Testis (tissue), 3 donors: ENCODE results near the gene IL1RAP. TPM values are rescaled to one million over a fixed set of nuclear protein-coding genes. Genes with fewer than 3 reads are reported as not detected.

Experiments
- DNase-seq: peaks from one replicate; pipeline ENCODE4 v3.0.0-alpha.2; 2019
- H3K27ac ChIP-seq, 2 donors: fragments of 200-600 bp; sonication (generic); one replicate each; pipeline ENCODE4 v1.5.1; 2019
- H3K27me3 ChIP-seq: fragments of 200-600 bp; sonication (generic); one replicate; pipeline ENCODE4 v1.5.1; 2019
- H3K36me3 ChIP-seq: fragments of 200-600 bp; sonication (generic); one replicate; pipeline ENCODE4 v1.5.1; 2017; ENCODE audit warnings: low read depth; ENCODE audit errors: missing control alignments
- H3K4me1 ChIP-seq: fragments of 200-600 bp; sonication (generic); one replicate; pipeline ENCODE4 v1.5.1; 2019
- H3K4me3 ChIP-seq, 2 donors: fragments of 200-600 bp; sonication (generic); one replicate each; pipeline ENCODE4 v1.5.1; 2017 to 2019
- H3K9me3 ChIP-seq: fragments of 200-600 bp; sonication (generic); one replicate; pipeline ENCODE4 v1.5.1; 2017
- CTCF ChIP-seq, 3 experiments: fragments of 450-650 bp in 2 of 3; fragments of 200-600 bp in 1 of 3; sonication (generic) in 1 of 3; IDR thresholded peaks; one replicate each; pipeline ENCODE4 v1.5.1; 2016 to 2019; ENCODE audit warnings: antibody characterized with exemption in 3 of 3, mild to moderate bottlenecking in 2 of 3, moderate library complexity in 1 of 3
- POLR2A ChIP-seq: fragments of 450-650 bp; IDR thresholded peaks from one replicate; pipeline ENCODE4 v1.6.1; 2017; ENCODE audit warnings: antibody characterized with exemption, mild to moderate bottlenecking, moderate library complexity
- WGBS, 2 donors: methylation state at CpG; one replicate each; pipeline ENCODE4 v1.1.5; 2018; 5-methylcytosine and 5-hydroxymethylcytosine counted together
- intact Hi-C: fragments of 100-400 bp; cut with DNase I; formaldehyde crosslinking; loops from one replicate; pipeline ENCODE4 v1.15.1; 2023; ENCODE audit warnings: low total_unique reads
- polyA plus RNA-seq: library from polyadenylated mRNA; stranded (reverse); fragments of 350-450 nt; fragmentation: Illumina TruSeq; extraction: RNeasy Lipid Tissue Mini Kit (QIAGEN cat#74804); gene quantifications from one replicate; pipeline ENCODE4 v1.2.3, GENCODE V29; 2014; ENCODE audit warnings: low read depth, low replicate concordance; ENCODE audit not compliant: insufficient read depth
- total RNA-seq, 2 donors: library from RNA; depleted of rRNA; stranded (reverse); fragments of >200 nt; gene quantifications; one replicate each; pipeline ENCODE4 v1.2.3, GENCODE V29; 2016

The IL1RAP gene
- total and polyA plus RNA-seq, 3 donors from 2014 or later, result 1.7 to 3.2 (median 2.1) TPM

DNA sequence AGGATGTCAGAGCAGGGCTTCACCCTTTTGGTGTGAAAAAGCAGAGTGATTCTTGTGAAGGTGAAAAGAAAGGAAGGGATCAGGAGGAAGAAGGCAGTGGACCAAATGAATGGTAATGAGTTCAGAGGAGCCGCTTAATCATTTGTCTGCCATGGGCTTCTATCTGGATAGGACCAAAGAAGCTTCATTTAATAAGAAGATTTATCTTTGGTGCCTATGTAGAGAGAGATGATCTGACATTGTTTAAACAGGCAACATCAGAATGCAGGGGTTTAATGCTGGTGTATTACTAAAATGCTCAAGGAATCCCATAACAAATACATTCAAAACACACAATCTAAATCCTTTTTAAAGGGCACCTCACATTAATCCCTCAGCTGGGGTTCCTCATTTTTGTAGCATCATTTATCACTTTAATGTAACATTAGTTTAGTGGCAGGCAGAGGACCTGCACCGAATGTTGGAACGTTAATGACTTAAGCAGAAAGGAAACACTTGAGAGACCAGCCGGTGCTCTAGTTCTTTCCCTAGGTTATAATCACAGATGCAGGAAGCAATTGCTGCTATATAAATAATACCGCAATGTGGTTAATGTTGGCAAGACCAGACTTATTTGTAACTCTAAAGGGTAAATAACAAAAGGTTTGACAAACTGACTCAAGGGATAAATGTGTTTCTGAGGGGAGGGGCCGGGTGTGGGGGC, 27.9 kb upstream of the IL1RAP start:
- H3K4me1 ChIP-seq, result no peaks in the 10 kb centered on the region
- intact Hi-C loops, result no loop called here
- no peaks in the 10 kb centered on the region for H3K27me3 ChIP-seq
- H3K9me3 ChIP-seq, result no peaks in the 10 kb centered on the region
- DNase-seq, result no peak
- WGBS, 2 donors, result 43 to 46% methylated on average over 6 of the region's 6 CpGs
- TF ChIP-seq POLR2A, result no peak
- TF ChIP-seq CTCF (IDR thresholded peaks at IDR 0.05), result no peak
- H3K36me3 ChIP-seq, result no peaks in the 10 kb centered on the region
- H3K27ac ChIP-seq, result no peak overlapping the region
- no peak overlapping the region for H3K4me3 ChIP-seq

DNA sequence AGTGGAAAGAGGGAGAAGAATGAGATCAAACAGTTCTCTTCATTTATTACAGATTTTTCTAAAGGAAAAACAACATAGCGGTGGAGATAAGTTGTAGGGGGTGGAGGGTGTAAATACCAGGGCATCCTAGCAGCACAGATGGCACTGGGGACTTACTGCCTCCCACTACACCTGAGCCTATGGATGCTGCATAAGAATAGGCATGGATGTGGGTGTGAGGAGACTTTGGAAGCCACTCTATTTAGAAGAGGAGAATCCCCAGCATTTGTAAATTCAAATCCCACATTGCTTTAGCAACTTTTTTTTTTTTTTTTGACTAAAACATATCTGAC, 27.4 kb upstream of the IL1RAP start:
- H3K4me3 ChIP-seq, result no peak overlapping the region
- intact Hi-C loops, result no loop called here
- TF ChIP-seq POLR2A (no peak), CTCF (IDR thresholded peaks at IDR 0.05) (no peak)

GRCh38 chr3:190486908-190487607, 26.8 kb upstream of the IL1RAP start:
- H3K36me3 ChIP-seq, result no peaks in the 10 kb centered on the region
- WGBS, 2 donors, result 80 to 86% methylated on average over 4 of the region's 4 CpGs
- no peaks in the 10 kb centered on the region for H3K9me3 ChIP-seq
- no peak for DNase-seq
- no peak for TF ChIP-seq POLR2A
- no peak for TF ChIP-seq CTCF (IDR thresholded peaks at IDR 0.05)
- intact Hi-C loops, result no loop called here
- no peaks in the 10 kb centered on the region for H3K27me3 ChIP-seq
- H3K4me3 ChIP-seq, result no peak overlapping the region
- no peak overlapping the region for H3K27ac ChIP-seq
- H3K4me1 ChIP-seq, result no peaks in the 10 kb centered on the region

More for the DNA sequence above, 27.4 kb upstream of the IL1RAP start:
- 28 to 47% methylated on average over 1 of the region's 1 CpG for WGBS, 2 donors
- H3K27me3 ChIP-seq, result no peaks in the 10 kb centered on the region
- no peaks in the 10 kb centered on the region for H3K36me3 ChIP-seq
- no peaks in the 10 kb centered on the region for H3K9me3 ChIP-seq
- no peak overlapping the region for H3K27ac ChIP-seq
- H3K4me1 ChIP-seq, result no peaks in the 10 kb centered on the region
- DNase-seq, result no peak

DNA sequence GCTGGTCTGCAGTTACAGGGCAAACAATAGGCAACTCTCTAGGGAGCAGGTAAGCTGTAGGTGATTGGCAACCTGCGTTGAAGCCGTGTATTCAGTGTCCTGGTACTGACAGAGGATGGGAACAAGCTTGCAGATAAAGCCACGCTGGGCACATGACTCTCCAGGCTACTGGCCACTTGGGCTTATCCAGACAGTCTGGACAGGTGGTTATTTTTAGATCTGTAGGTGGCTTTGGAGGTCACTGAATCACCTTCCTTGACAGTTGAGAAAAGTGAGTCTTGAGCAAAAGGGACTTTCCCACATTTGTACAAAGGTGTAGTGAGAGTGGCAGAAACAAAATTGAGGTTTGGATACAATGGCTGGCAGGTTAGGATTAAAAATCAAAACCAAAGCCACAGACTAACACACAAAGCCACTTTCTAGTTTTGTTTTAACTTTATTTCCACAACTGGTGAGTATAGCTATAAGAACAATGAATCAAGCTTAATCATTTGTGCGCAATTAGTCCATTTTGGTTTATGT, 22.3 kb upstream of the IL1RAP start:
- Histone ChIP-seq H3K36me3 (no peaks in the 10 kb centered on the region), H3K9me3 (no peaks in the 10 kb centered on the region), H3K27me3 (no peaks in the 10 kb centered on the region), H3K27ac (no peak overlapping the region), H3K4me1 (no peaks in the 10 kb centered on the region), H3K4me3 (no peak overlapping the region)
- no peak for TF ChIP-seq CTCF (IDR thresholded peaks at IDR 0.05)
- no peak for TF ChIP-seq POLR2A
- no peak for DNase-seq
- WGBS, 2 donors, result 92 to 93% methylated on average over 4 of the region's 4 CpGs
- intact Hi-C loops, result no loop called here
